Body of pancreas (tissue), 4 donors: ENCODE measurements around the gene OR2K2.

Source experiments
- CTCF ChIP-seq, 7 experiments: fragments of 450-650 bp in 4 of 7; fragments of 200-600 bp in 3 of 7; sonication (generic) in 3 of 7; IDR thresholded peaks; one replicate each; pipeline ENCODE4 v1.5.1; 2016 to 2019; ENCODE audit warnings: antibody characterized with exemption in 7 of 7
- POLR2A ChIP-seq, 3 donors: fragments of 450-650 bp; IDR thresholded peaks; one replicate each; pipeline ENCODE4 v1.6.1; 2016; ENCODE audit warnings: antibody characterized with exemption in 3 of 3, mild to moderate bottlenecking in 2 of 3

- TF ChIP-seq CTCF (IDR thresholded peaks at IDR 0.05), result peak in 1 of 7 experiments; percentile 1
- TF ChIP-seq POLR2A (IDR thresholded peaks at IDR 0.05), result no peak
These were observed 18.8 kb upstream of the OR2K2 start for GRCh38 chr9:111348821-111349271.
